NCI-H2107 (cell line): ENCODE data around the gene GZMH.
"Not testable (repeated sequence)": the region's sequence is repeated elsewhere in the genome, so short reads cannot be mapped to it uniquely, and the experiment has no call there.

ENCODE experiments used
- DNase-seq: peaks from one replicate; lab custom pipeline; 2025; lab: John Stamatoyannopoulos, UW

The GZMH gene, protein sequence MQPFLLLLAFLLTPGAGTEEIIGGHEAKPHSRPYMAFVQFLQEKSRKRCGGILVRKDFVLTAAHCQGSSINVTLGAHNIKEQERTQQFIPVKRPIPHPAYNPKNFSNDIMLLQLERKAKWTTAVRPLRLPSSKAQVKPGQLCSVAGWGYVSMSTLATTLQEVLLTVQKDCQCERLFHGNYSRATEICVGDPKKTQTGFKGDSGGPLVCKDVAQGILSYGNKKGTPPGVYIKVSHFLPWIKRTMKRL

DNA sequence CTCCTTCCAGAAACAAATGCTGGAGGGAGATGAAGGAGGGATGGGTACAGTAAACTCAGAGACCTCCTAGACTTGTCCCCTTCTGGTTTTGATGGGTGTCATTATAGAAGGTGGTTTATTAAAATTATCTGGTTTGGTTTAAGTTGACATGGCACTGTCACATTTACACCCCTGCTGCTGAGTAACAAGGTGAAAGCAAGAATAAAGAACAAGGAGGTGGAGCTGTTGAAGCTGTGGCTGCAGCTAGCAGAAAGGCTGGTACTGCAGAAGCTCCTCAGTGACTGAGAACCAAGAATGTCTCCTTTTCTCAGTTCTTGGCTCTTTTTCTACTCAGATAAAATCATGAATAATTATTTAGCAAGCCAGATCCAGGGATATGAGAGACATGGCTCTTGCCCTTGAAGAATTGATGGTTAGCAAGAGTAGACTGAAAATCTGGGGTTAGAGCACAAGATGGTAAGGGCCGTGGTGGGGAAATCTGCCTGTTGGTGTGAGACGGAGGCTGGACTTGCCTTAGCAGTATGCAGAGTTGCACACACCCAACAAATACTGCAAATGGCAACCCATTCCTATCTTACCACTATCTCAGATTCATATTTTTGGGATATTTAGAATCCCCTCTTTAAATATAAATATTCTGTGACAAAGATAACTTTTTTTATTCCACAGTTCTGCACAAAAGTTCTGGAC lies at the start of gene GZMH:
Gene GZMH (minus strand): TSS at position 31 of the 690 bp plus-strand sequence. CDS start 72 bp downstream, outside the sequence.
- no peak for DNase-seq

DNA sequence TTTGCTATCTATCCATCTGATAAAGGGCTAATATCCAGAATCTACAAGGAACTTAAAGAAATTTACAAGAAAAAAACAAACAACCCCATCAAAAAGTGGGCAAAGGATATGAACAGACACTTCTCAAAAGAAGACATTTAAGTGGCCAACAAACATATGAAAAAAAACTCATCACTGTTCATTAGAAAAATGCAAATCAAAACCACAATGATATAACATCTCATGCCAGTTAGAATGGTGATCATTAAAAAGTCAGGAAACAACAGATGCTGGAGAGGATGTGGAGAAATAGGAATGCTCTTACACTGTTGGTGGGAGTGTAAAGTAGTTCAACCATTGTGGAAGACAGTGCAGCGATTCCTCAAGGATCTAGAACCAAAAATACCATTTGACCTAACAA lies 38.9 kb upstream of the GZMH start:
- DNase-seq, result not testable (repeated sequence)

DNA sequence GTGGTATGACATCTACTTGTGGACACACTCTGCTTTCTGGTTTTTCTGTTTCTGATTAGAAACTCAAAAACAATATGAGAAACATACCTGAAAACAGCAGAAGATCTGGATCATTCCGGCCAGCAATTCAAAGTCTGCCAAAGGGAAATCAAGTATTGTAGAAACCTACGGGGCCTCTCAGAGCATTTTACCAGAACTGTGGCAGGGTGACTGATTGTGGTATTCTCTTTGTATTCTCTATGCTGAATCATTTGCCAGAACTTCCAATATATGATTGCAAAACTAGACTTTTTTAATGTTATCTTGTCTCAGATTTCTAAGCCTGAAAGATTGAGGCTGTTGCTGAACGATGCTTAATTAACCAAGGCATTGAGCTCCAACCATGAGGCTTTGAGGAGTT lies 30.4 kb upstream of the GZMH start:
- DNase-seq, result no peak

DNA sequence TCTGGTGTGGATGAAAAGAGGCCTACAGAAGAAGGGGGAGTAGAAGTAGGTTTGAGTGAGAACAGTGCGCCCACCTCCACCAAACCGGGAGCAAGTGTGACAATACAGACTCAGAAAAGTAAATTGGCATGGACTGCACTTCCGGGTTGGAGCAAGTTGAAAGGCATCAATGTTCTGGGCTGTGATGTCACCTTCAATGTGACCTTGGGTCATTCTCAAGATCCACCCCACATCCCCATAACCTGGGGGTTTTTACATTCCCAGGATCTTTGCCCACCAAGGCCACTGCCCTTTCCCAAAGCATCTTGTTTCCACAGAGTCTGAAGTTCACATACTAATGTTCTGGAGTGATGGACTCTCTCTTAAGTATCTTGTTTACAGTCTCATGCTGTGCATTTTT lies 29.8 kb upstream of the GZMH start:
- DNase-seq, result no peak

DNA sequence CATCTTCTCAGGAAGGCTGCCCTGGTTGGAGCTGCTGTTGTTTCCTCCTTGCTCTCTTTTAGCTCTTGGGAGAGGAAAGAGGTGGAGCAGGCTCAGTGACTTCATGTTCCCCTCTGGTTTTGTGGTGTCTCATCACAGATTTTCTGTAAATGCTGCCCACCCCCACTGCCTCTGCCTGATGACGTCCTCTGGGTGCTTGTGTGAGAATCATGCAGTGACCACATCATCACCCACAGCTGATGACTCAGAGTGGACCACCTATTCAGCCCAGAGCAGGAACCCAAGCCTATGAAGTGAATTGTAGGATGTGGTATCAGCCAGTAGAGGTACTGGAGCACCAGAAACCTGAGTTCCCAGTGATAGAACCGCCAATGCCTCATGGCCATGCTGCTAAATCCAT lies 24.7 kb upstream of the GZMH start, which contains the start of gene GZMB:
Gene GZMB (minus strand): TSS at position 33 of the 400 bp plus-strand sequence. CDS start 30 bp downstream, at position 3.
- no peak for DNase-seq

DNA sequence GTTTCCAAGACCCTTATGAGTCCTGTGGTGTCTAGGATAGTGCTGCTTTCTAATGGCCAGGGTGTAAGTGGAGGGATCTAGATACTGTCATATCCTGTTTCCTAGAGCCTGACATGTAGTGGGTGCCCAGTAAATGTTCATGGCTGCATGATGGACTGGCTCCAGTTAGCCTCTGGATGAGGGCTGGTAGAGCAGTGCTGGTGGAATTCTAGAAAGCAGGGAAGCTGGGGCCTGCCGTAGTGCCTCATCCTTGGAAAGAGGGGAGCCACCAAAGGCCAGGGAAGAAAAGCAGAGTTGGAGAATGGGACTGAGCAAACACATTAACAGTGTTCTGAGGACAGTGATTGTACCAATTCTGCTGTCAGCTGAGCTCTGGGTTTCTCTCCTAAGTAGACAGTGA lies 23.9 kb upstream of the GZMH start:
- no peak for DNase-seq

DNA sequence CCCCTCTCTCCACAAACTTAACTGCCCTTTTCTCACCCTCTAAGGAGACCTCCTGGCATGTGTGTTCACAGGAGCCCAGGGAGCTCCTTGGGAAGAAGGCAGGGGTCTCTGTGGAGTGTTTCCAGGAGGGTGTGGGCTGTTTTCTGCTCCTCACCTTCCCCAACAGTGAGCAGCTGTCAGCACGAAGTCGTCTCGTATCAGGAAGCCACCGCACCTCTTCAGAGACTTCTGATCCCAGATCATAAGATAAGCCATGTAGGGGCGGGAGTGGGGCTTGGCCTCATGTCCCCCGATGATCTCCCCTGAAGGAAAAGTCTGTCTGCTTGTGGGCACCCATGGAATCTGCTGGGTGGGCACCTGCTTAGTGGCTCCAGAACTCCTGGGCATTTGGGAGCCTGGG lies 23.3 kb upstream of the GZMH start:
- DNase-seq, result no peak

DNA sequence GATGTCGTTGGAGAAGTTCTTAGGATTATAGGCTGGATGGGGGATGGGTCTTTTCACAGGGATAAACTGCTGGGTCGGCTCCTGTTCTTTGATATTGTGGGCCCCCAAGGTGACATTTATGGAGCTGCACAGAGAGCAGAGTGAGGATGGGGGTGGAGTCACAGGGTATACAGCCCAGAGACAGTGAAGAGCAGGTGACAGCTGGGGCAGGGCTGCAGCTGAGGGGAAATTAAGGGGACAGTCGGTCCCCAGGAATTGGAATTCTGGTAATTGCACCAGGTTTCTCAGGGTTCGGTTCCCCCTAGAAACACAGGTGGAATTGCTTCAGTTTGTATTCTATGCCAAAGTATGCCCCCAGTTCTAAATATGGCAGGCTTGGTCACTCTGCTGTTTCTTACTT lies 22.9 kb upstream of the GZMH start:
- DNase-seq, result no peak

DNA sequence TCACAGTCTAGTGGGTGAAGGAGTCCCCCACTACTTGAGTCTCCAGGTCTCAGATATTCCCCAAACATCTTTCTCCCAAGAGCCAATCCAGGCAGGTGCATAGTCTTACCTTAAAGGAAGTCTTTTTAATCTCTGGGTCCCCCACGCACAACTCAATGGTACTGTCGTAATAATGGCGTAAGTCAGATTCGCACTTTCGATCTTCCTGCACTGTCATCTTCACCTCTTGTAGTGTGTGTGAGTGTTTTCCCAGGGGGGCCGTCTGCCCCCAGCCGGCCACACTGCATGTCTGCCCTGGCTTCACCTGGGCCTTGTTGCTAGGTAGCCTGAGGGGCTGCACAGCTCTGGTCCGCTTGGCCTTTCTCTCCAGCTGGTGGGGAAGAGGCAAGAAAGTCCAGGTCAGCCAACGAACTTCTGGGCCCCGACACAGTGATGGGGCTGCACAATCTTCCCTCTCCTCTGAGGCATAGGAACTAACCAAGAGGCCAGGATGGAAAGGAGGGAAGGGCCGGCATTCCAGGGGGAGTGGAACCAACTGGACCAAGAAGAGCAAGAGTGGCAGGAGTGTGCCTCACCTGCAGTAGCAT lies 22.4 kb upstream of the GZMH start:
- DNase-seq, result no peak

DNA sequence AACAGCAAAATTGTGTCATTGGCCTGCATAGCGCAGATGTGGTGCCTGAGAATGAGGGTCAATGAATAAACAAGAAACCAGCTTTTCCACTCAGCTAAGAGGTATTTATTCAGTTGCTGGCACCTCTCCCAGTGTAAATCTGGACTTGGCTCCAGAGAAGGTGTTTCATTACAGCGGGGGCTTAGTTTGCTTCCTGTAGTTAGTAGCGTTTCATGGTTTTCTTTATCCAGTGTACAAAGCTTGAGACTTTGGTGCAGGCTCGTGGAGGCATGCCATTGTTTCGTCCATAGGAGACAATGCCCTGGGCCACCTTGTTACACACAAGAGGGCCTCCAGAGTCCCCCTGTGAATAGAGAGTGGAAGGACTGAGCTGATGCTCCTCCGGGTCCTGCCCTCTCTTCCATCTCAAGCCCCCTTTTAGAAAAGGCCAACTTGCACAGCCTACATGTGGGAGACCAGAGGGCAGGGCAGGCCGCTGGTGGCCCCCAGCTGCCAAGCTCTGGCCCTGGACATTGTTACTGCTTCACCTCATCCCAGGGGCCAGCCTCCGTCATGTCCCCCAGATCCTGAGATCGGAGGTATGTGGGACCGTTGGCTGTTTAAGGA lies 21.5 kb upstream of the GZMH start:
- DNase-seq, result no peak

DNA sequence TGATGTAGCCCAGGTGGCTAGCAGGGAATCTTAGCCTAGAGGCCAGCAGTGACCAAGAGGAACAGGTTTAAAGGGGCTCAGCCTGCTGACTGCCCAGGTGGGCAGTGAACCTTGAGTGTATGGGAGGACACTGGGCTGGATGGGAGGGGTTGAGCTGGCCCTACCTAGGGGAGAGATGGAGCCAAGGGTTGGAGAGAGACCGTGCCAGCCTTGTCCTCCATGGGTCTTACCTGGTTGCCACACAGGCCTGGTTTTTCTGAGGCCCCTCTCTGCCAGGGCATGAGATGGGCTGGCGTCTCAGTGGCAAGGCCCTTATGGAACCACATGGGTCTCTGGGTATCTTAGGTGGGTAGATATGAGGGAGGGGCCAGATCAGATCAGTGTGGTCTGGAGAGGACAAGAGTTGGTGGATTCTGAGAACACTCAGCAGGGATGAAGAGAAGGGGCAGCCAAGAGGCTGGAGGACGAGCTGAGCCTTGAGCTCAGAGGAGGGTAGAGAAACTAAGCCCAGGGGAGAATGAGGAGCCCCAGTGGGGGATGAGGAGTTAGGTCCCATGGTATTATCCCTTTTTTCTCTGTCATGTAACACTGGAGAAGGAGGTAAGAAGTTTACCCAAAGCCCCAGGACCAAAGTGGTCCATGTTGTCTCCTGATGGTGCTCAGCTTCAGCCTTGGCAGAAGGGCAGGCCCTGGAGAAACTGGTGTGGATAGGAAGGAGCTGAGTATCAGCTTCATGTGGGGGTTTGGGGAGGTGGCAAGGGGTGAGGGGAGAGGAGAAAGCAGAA lies 20.8 kb upstream of the GZMH start:
- DNase-seq, result no peak

DNA sequence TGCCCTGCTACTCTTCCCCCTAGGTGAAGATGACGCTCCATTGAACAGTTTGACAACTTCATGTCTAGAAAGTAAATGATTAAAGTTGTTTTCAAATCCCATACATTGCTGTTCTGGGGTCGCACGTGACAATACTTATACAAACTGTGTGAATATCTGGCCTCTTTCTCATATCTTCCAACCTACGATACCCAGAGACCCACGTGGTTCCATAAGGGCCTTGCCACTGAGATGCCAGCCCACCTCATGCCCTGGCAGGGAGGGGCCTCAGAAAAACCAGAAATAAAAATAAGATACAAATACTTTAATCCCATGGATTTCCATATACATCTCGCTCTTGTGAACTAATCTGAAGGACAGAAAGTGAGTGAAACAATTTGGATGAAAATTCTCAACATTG lies 20.0 kb upstream of the GZMH start:
- no peak for DNase-seq

DNA sequence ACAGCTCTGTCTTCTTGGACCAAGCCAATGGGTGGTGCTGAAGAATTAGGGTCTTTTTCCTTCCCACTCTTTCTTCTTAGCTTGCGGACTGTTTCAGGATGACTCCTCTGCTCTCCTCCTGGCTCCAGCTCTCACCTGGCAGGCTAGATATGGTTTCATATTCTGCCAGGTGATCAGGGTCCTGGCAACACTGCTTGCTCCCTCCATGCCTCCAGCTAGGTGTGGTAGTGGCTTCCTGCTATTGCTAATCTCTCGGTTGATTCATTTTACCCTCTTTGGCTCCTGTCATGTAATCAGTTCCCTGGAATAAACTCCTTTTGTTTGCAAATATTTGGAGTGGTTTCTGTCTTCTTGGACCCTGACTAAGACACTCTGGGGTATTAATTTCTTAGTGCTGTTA lies 4.3 kb upstream of the GZMH start:
- no peak for DNase-seq

DNA sequence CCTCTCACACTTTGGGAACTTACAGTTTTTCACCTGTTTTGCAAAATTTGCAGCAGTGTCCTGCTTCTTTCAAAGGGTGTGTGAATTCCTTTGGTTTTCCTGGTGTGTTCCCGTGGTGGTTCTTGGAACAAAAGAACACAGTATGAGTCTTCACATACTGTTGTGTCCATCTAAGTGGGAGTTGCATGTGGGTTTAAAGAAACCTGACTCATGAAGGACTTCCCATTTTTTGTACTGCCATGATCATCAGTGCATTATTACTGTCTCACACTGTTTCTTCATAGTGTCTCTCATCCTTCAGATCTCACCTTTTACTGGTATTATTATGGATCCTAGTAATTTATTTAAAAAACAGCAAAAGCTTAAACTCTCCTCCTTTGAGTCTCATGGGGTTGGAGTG lies 3.8 kb upstream of the GZMH start:
- no peak for DNase-seq

DNA sequence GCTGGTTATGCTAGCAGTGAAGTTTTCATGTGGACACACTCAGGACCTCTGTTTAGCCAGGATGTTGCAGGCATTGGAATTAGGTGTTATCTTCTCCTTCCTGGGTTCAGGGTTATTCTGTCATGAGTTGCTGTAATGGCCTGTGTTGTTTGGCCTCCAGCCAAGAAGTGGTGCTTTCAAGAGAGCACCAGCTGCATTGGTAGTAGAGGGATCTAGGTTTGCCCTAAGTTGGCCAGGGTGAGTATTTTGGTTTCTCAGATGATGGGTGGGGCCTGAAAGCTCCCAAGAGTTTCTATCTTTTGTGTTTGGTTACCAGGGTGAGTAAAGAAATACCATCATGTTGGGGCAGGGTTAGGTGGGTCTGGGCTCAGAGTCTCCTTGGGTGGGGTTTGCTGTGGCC lies 2.7 kb upstream of the GZMH start:
- no peak for DNase-seq

DNA sequence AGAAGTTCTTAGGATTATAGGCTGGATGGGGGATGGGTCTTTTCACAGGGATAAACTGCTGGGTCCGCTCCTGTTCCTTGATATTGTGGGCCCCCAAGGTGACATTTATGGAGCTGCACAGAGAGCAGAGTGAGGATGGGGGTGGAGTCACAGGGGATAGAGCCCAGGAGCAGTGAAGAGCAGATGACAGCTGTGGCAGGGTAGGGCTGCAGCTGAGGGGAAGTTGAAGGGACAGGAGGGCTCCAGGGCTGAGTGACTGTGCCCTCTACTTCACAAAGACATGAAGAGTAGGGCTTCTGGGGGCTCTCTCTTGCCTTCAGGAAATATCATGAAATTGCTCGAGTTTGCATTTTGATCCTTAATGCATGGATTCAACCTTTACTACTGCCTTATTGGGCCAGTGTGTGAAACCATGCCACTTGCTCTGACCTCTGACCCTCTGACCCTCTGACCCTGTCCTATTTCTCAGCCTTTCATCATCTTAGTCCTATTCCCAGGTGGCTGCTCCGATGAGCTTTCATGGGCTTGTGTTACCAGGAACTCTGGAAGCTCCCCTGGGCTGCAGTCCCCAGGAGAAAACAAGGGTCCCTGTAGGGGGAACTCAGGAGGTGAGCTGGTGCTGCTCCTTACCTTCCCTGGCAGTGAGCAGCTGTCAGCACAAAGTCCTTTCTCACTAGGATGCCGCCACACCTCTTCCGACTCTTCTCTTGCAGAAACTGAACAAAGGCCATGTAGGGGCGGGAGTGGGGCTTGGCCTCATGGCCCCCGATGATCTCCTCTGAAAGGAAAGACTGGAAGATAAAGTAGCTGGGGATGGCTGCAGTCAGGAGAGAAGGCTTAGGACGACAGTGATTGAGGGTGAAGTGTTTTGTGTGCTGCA lies 1.6 kb downstream of the GZMH start:
- DNase-seq, result no peak

DNA sequence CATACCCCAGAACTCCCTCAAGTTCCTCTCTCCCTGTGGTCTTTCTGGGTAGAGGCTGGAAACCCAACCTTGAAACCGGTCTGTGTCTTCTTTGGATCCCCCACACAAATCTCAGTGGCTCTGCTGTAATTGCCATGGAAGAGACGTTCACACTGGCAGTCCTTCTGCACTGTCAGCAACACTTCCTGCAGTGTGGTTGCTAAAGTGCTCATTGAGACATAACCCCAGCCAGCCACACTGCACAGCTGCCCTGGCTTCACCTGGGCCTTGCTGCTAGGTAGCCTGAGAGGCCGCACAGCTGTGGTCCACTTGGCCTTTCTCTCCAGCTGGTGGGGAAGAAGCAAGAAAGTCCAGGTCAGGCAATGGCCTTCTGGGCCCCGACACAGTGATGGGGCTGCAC lies 2.4 kb downstream of the GZMH start:
- DNase-seq, result no peak

DNA sequence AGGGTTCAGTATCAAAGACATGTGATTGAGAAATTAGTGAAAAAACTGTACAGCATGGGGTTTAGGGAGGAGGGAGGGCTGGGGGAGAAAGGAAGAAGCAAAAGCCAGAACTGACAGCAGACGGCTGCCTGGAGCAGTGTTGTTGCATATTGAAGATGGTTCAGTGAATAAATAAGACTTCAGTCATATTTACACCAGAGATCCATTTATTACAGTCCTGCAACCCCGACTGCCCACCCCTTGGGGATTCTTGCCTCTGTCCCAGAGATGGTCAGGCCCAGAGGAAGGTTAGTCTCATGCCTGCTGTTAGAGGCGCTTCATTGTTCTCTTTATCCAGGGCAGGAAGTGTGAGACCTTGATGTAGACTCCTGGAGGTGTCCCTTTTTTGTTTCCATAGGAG lies 3.2 kb downstream of the GZMH start:
- DNase-seq, result no peak

DNA sequence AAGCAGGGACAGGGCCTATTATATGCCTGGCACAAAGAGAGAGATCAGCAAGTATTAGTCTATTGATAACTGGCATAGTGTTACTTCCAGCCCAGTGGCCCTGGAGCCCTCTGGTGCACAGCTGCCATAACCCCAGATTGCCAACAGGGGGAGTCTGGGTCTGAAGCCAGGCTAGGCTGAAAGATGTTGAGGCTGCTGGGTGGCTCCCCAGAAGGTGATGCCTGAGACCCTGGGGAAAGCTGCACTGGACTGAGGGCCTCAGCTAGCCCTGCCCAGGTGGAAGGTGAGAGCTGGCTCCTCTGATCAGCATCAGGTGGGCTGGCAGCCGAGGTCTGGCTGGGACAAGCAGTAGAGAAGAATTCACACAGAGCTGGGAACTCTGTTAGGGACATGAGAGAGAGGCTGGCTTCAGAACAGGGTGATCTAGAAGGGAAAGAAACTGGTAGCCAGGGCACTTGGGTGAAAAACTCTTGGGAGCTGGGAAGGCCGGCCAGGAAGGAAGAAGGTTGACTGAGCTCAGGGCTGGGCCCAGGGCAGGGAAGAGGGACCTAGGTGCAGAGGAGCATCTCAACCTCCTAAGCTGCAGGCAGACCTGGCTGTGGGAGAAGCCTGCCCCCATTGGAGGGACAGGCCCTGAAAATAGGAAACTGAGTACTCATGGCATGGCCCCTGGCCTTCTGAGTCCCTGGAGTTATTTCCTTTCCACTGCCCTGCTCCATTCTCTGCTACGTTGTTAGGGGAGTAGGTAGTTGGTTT lies 3.9 kb downstream of the GZMH start:
- DNase-seq, result no peak

DNA sequence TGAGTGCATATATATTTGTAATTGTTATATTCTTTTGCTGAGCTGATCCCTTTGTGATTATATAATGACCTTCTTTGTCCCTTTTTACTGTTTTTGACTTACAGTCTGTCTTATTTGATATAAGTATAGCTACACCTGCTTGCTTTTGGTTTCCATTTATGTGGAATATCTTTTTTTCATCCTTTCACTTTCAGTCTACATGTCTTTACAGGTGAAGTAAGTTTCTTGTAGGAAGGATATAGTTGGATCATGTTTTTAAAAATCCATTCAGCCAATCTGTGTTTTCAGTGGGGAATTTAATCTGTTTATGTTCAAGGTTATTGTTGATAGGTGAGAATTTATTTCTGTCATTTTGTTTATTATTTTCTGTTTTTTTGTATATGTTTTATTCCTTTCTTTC lies 12.1 kb downstream of the GZMH start:
- DNase-seq, result no peak
